Choroid plexus epithelial cell (primary cell): ENCODE data around the gene SLC30A10.

Experiments used
- DNase-seq: peaks from one replicate; pipeline ENCODE4 v3.0.0-alpha.2; 2010; ENCODE audit warnings: low read depth
- H3K4me3 ChIP-seq: 2 replicates; pipeline ENCODE4 v1.5.1; 2011; ENCODE audit warnings: low read depth, mild to moderate bottlenecking, control low read depth, low read length, moderate library complexity
- CTCF ChIP-seq: conservative IDR thresholded peaks from 2 replicates; pipeline ENCODE4 v1.5.1; 2011; ENCODE audit warnings: low read depth, mild to moderate bottlenecking, control low read depth, inconsistent platforms, low read length, moderate library complexity

SLC30A10 gene

GRCh38 chr1:219927956-219928790 lies at the start of gene SLC30A10:
Gene SLC30A10, minus strand, starts transcription at chr1:219928557. Its CDS starts 117 bp downstream, at chr1:219928440.
- no peak for TF ChIP-seq CTCF
- peak within 1 kb of the TSS; percentile 47 for H3K4me3 ChIP-seq
- DNase-seq, result no peak

GRCh38 chr1:219973213-219973612 lies 44.9 kb upstream of the SLC30A10 start:
- no peak overlapping the region for H3K4me3 ChIP-seq
- TF ChIP-seq CTCF, result no peak
- no peak for DNase-seq

GRCh38 chr1:219967361-219967760 lies 39.0 kb upstream of the SLC30A10 start:
- no peak for TF ChIP-seq CTCF
- H3K4me3 ChIP-seq, result no peak overlapping the region
- no peak for DNase-seq

- no peak for TF ChIP-seq CTCF
- H3K4me3 ChIP-seq, result no peak overlapping the region
- DNase-seq, result no peak
These were observed 37.7 kb upstream of the SLC30A10 start for GRCh38 chr1:219966071-219966349.

- TF ChIP-seq CTCF, result no peak
- no peak for DNase-seq
- H3K4me3 ChIP-seq, result no peak overlapping the region
These were observed 37.1 kb upstream of the SLC30A10 start for GRCh38 chr1:219965285-219966070.

- no peak for TF ChIP-seq CTCF
- no peak for DNase-seq
These were observed 35.1 kb upstream of the SLC30A10 start for GRCh38 chr1:219963432-219963831.

More at GRCh38 chr1:219963432-219963831, 35.1 kb upstream of the SLC30A10 start:
- no peak overlapping the region for H3K4me3 ChIP-seq
